ENCODE measurements around the gene PAPPA2. TPM values are rescaled to one million over a fixed set of nuclear protein-coding genes. Genes with fewer than 3 reads are reported as not detected.

The PAPPA2 gene
- total RNA-seq, 2 experiments from 2014 or later, result 0.19 TPM; not detected in 1

DNA sequence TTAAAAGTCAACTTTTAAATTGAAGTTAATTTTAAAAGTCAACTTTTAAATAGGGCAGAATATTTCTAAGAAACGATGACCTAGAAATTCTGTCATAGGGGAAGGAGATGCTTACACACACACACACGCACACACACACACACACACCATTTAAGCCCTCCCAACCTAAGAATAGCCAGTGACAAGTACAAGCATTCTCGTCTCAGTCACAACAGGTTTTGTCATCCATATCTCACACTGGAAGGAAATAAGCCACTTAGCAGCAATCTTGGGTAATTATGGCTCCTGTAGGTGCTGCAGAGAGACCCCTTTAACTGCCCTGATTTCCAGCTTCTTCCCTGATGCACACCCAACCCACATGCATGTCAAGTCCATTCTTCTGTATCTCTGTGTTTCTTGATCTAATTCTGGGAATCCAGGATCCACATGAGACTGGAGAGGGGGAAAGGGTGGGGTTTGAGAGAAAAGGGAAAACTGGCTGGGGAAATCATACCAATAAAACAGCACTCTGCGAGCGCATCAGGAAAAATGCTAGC lies 338.1 kb downstream of the PAPPA2 start:
- ChIA-PET CTCF (ENCODE audit: unreplicated experiment) (no interaction called here), POLR2A (no interaction called here)
- intact Hi-C loops (cut with micrococcal nuclease; ENCODE audit: unreplicated experiment), result no loop called here
- H3K9me3 ChIP-seq (ENCODE audit: low read length), result no peaks in the 10 kb centered on the region
- no peaks in the 10 kb centered on the region for H3K9me2 ChIP-seq (ENCODE audit: insufficient read depth, low read length)
- H3K4me1 ChIP-seq (ENCODE audit: insufficient read depth, low read length, poor library complexity, severe bottlenecking), result no peaks in the 10 kb centered on the region
- H3K79me2 ChIP-seq (ENCODE audit: insufficient read depth, low read depth, low read length), result no peaks in the 10 kb centered on the region
- no peaks in the 10 kb centered on the region for H3K36me3 ChIP-seq (ENCODE audit: insufficient read depth, low read length)
- H3K4me3 ChIP-seq (ENCODE audit: low read depth, low read length, poor library complexity, severe bottlenecking), result no peak overlapping the region
- no peak overlapping the region for H3K4me2 ChIP-seq (ENCODE audit: low read length)
- H2AFZ ChIP-seq (ENCODE audit: low read length), result no peak overlapping the region
- no peak for DNase-seq (ENCODE audit: low spot score)
- H4K20me1 ChIP-seq (ENCODE audit: insufficient read depth, low read length), result no peaks in the 10 kb centered on the region
- H3K27ac ChIP-seq (ENCODE audit: low read depth, low read length, poor library complexity, severe bottlenecking), result no peak overlapping the region
- TF ChIP-seq, protein P1, sequence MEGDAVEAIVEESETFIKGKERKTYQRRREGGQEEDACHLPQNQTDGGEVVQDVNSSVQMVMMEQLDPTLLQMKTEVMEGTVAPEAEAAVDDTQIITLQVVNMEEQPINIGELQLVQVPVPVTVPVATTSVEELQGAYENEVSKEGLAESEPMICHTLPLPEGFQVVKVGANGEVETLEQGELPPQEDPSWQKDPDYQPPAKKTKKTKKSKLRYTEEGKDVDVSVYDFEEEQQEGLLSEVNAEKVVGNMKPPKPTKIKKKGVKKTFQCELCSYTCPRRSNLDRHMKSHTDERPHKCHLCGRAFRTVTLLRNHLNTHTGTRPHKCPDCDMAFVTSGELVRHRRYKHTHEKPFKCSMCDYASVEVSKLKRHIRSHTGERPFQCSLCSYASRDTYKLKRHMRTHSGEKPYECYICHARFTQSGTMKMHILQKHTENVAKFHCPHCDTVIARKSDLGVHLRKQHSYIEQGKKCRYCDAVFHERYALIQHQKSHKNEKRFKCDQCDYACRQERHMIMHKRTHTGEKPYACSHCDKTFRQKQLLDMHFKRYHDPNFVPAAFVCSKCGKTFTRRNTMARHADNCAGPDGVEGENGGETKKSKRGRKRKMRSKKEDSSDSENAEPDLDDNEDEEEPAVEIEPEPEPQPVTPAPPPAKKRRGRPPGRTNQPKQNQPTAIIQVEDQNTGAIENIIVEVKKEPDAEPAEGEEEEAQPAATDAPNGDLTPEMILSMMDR (conservative IDR thresholded peaks at IDR 0.05; ENCODE audit: low read length), result no peak
- TF ChIP-seq EZH2phosphoT487 (IDR thresholded peaks at IDR 0.05; ENCODE audit: borderline replicate concordance, low read depth, low read length), result no peak
- BruUV-seq (replicated peaks), result no TSS peak

DNA sequence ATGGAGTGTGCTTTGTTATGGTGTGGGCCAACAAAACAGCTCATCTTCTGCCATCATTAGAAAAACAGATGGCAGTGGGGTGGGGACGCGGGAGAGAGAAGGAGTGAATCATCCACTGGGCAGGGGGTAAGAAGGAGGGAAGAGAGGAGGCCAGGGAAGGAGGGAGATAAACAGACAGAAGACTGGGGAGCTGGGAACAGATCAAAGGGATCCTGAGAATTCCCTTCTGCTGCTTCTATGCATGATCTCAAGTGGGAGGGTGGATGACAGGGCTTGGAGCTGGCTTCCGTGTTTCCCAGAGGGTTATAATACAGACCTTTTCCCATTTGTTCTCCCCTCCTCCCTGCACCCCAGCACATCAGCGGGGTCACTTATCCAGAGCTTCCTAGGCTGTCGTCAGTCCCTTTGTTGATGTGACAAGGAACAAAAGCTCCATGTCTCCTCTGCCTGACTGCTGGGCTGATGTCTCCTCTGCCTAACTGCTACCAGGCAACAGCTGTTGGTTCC lies 338.6 kb downstream of the PAPPA2 start:
- intact Hi-C loops (cut with micrococcal nuclease; ENCODE audit: unreplicated experiment), result no loop called here
- Histone ChIP-seq H3K9me2 (ENCODE audit: insufficient read depth, low read length) (no peaks in the 10 kb centered on the region), H4K20me1 (ENCODE audit: insufficient read depth, low read length) (no peaks in the 10 kb centered on the region), H3K4me3 (ENCODE audit: low read depth, low read length, poor library complexity, severe bottlenecking) (no peak overlapping the region), H3K36me3 (ENCODE audit: insufficient read depth, low read length) (no peaks in the 10 kb centered on the region), H3K9me3 (ENCODE audit: low read length) (no peaks in the 10 kb centered on the region), H3K27ac (ENCODE audit: low read depth, low read length, poor library complexity, severe bottlenecking) (no peak overlapping the region), H2AFZ (ENCODE audit: low read length) (no peak overlapping the region), H3K79me2 (ENCODE audit: insufficient read depth, low read depth, low read length) (no peaks in the 10 kb centered on the region), H3K4me2 (ENCODE audit: low read length) (no peak overlapping the region), H3K4me1 (ENCODE audit: insufficient read depth, low read length, poor library complexity, severe bottlenecking) (no peaks in the 10 kb centered on the region)
- ChIA-PET CTCF (ENCODE audit: unreplicated experiment) (no interaction called here), POLR2A (interaction anchor here (1.1 kb wide), 1 partner anchor 370 kb away, joined by 4 read pairs; no protein-coding TSS in a partner anchor)
- TF ChIP-seq, protein P1 (conservative IDR thresholded peaks at IDR 0.05; ENCODE audit: low read length), result no peak
- no peak for TF ChIP-seq EZH2phosphoT487 (IDR thresholded peaks at IDR 0.05; ENCODE audit: borderline replicate concordance, low read depth, low read length)
- BruUV-seq (replicated peaks), result no TSS peak
- no peak for DNase-seq (ENCODE audit: low spot score)

DNA sequence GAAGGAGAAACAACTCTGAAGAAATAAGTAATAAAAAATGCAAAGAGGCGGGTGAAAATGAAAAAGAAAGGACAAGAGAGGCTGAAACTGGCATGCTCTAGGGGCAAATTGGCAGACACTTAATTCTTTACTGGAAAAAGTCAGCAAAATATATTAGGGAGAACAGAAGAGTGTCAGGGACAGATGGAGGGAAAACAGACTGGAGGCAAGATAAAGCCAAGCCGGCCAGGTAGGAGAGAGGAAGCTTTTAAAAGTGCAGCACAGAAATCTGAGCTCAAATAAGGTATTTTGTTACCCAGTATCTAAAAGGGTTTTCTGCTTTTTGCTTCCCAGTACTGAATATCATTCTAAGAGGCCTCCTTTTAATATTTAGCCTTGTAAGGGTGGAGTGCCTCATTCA lies 339.3 kb downstream of the PAPPA2 start:
- Histone ChIP-seq H2AFZ (ENCODE audit: low read length) (no peak overlapping the region), H3K4me1 (ENCODE audit: insufficient read depth, low read length, poor library complexity, severe bottlenecking) (no peaks in the 10 kb centered on the region), H3K4me2 (ENCODE audit: low read length) (no peak overlapping the region), H3K4me3 (ENCODE audit: low read depth, low read length, poor library complexity, severe bottlenecking) (no peak overlapping the region), H3K9me3 (ENCODE audit: low read length) (no peaks in the 10 kb centered on the region), H3K36me3 (ENCODE audit: insufficient read depth, low read length) (no peaks in the 10 kb centered on the region), H3K27ac (ENCODE audit: low read depth, low read length, poor library complexity, severe bottlenecking) (no peak overlapping the region), H4K20me1 (ENCODE audit: insufficient read depth, low read length) (no peaks in the 10 kb centered on the region), H3K9me2 (ENCODE audit: insufficient read depth, low read length) (no peaks in the 10 kb centered on the region), H3K79me2 (ENCODE audit: insufficient read depth, low read depth, low read length) (no peaks in the 10 kb centered on the region)
- DNase-seq (ENCODE audit: low spot score), result no peak
- ChIA-PET CTCF (ENCODE audit: unreplicated experiment) (interaction anchor here (0.6 kb wide), 1 partner anchor 1611 kb away, joined by 3 read pairs; no protein-coding TSS in a partner anchor), POLR2A (interaction anchor here (1.1 kb wide), 2 partner anchors 9 to 371 kb away, joined by 4 to 5 read pairs; no protein-coding TSS in a partner anchor)
- no peak for TF ChIP-seq EZH2phosphoT487 (IDR thresholded peaks at IDR 0.05; ENCODE audit: borderline replicate concordance, low read depth, low read length)
- TF ChIP-seq, protein P1 (conservative IDR thresholded peaks at IDR 0.05; ENCODE audit: low read length), result no peak
- BruUV-seq (replicated peaks), result no TSS peak
- intact Hi-C loops (cut with micrococcal nuclease; ENCODE audit: unreplicated experiment), result no loop called here

Data from OCI-LY7 (cell line).